ENCODE data around the gene JOSD1.

Gene JOSD1

GRCh38 chr22:38731703-38732161, 31.0 kb upstream of the JOSD1 start:
- peaks cover 82% of the 10 kb centered on the region for H3K36me3 ChIP-seq (ENCODE audit: insufficient read depth, low read length)
- peak overlapping the region; percentile 45 for H3K27ac ChIP-seq (ENCODE audit: low read depth, low read length)
- H3K4me1 ChIP-seq (ENCODE audit: insufficient read depth, low read length), result peaks cover 31% of the 10 kb centered on the region

GRCh38 chr22:38730411-38730871, 29.7 kb upstream of the JOSD1 start:
- Histone ChIP-seq H3K36me3 (ENCODE audit: insufficient read depth, low read length) (peaks cover 82% of the 10 kb centered on the region), H3K27ac (ENCODE audit: low read depth, low read length) (no peak overlapping the region), H3K9ac (ENCODE audit: low read length) (no peak overlapping the region), H3K4me1 (ENCODE audit: insufficient read depth, low read length) (peaks cover 31% of the 10 kb centered on the region), H3K4me3 (ENCODE audit: low read depth in 1 of 2, low read length in 2 of 2) (no peak overlapping the region), H3K9me3 (ENCODE audit: low read length) (no peaks in the 10 kb centered on the region), H3K27me3 (ENCODE audit: control insufficient read depth in 1 of 2, insufficient read depth in 2 of 2, low read length in 2 of 2) (no peaks in the 10 kb centered on the region)

More at GRCh38 chr22:38731703-38732161, 31.0 kb upstream of the JOSD1 start:
- Histone ChIP-seq H3K9me3 (ENCODE audit: low read length) (no peaks in the 10 kb centered on the region), H3K9ac (ENCODE audit: low read length) (no peak overlapping the region), H3K27me3 (ENCODE audit: control insufficient read depth in 1 of 2, insufficient read depth in 2 of 2, low read length in 2 of 2) (no peaks in the 10 kb centered on the region), H3K4me3 (ENCODE audit: low read depth in 1 of 2, low read length in 2 of 2) (no peak overlapping the region)

- no peak overlapping the region for H3K27ac ChIP-seq (ENCODE audit: low read depth, low read length)
- no peak overlapping the region for H3K4me3 ChIP-seq (ENCODE audit: low read depth in 1 of 2, low read length in 2 of 2)
- peaks cover 83% of the 10 kb centered on the region for H3K36me3 ChIP-seq (ENCODE audit: insufficient read depth, low read length)
- H3K27me3 ChIP-seq (ENCODE audit: control insufficient read depth in 1 of 2, insufficient read depth in 2 of 2, low read length in 2 of 2), result no peaks in the 10 kb centered on the region
- H3K9me3 ChIP-seq (ENCODE audit: low read length), result no peaks in the 10 kb centered on the region
- H3K9ac ChIP-seq (ENCODE audit: low read length), result no peak overlapping the region
- peaks cover 31% of the 10 kb centered on the region for H3K4me1 ChIP-seq (ENCODE audit: insufficient read depth, low read length)
These were observed 29.2 kb upstream of the JOSD1 start for GRCh38 chr22:38729946-38730345.

GRCh38 chr22:38728871-38729796, 28.4 kb upstream of the JOSD1 start:
- Histone ChIP-seq H3K36me3 (ENCODE audit: insufficient read depth, low read length) (peaks cover 85% of the 10 kb centered on the region), H3K9me3 (ENCODE audit: low read length) (no peaks in the 10 kb centered on the region), H3K27me3 (ENCODE audit: control insufficient read depth in 1 of 2, insufficient read depth in 2 of 2, low read length in 2 of 2) (no peaks in the 10 kb centered on the region), H3K27ac (ENCODE audit: low read depth, low read length) (no peak overlapping the region), H3K4me1 (ENCODE audit: insufficient read depth, low read length) (peaks cover 24% of the 10 kb centered on the region), H3K9ac (ENCODE audit: low read length) (no peak overlapping the region), H3K4me3 (ENCODE audit: low read depth in 1 of 2, low read length in 2 of 2) (no peak overlapping the region)

- peaks cover 92% of the 10 kb centered on the region for H3K36me3 ChIP-seq (ENCODE audit: insufficient read depth, low read length)
- no peak overlapping the region for H3K4me3 ChIP-seq (ENCODE audit: low read depth in 1 of 2, low read length in 2 of 2)
- no peak overlapping the region for H3K27ac ChIP-seq (ENCODE audit: low read depth, low read length)
- H3K4me1 ChIP-seq (ENCODE audit: insufficient read depth, low read length), result peaks cover 11% of the 10 kb centered on the region
- no peaks in the 10 kb centered on the region for H3K27me3 ChIP-seq (ENCODE audit: control insufficient read depth in 1 of 2, insufficient read depth in 2 of 2, low read length in 2 of 2)
- no peak overlapping the region for H3K9ac ChIP-seq (ENCODE audit: low read length)
- no peaks in the 10 kb centered on the region for H3K9me3 ChIP-seq (ENCODE audit: low read length)
These were observed 27.0 kb upstream of the JOSD1 start for GRCh38 chr22:38727530-38728451.

GRCh38 chr22:38727123-38727522, 26.4 kb upstream of the JOSD1 start:
- Histone ChIP-seq H3K4me1 (ENCODE audit: insufficient read depth, low read length) (peaks cover 4% of the 10 kb centered on the region), H3K36me3 (ENCODE audit: insufficient read depth, low read length) (peaks cover 98% of the 10 kb centered on the region), H3K4me3 (ENCODE audit: low read depth in 1 of 2, low read length in 2 of 2) (no peak overlapping the region), H3K27ac (ENCODE audit: low read depth, low read length) (no peak overlapping the region), H3K27me3 (ENCODE audit: control insufficient read depth in 1 of 2, insufficient read depth in 2 of 2, low read length in 2 of 2) (no peaks in the 10 kb centered on the region), H3K9ac (ENCODE audit: low read length) (no peak overlapping the region), H3K9me3 (ENCODE audit: low read length) (no peaks in the 10 kb centered on the region)

- no peaks in the 10 kb centered on the region for H3K4me1 ChIP-seq (ENCODE audit: insufficient read depth, low read length)
- no peaks in the 10 kb centered on the region for H3K27me3 ChIP-seq (ENCODE audit: control insufficient read depth in 1 of 2, insufficient read depth in 2 of 2, low read length in 2 of 2)
- H3K27ac ChIP-seq (ENCODE audit: low read depth, low read length), result no peak overlapping the region
- peaks cover 99% of the 10 kb centered on the region for H3K36me3 ChIP-seq (ENCODE audit: insufficient read depth, low read length)
- H3K9me3 ChIP-seq (ENCODE audit: low read length), result no peaks in the 10 kb centered on the region
- no peak overlapping the region for H3K4me3 ChIP-seq (ENCODE audit: low read depth in 1 of 2, low read length in 2 of 2)
- no peak overlapping the region for H3K9ac ChIP-seq (ENCODE audit: low read length)
These were observed 25.3 kb upstream of the JOSD1 start for GRCh38 chr22:38725900-38726655.

- no peaks in the 10 kb centered on the region for H3K9me3 ChIP-seq (ENCODE audit: low read length)
- no peak overlapping the region for H3K9ac ChIP-seq (ENCODE audit: low read length)
- H3K4me1 ChIP-seq (ENCODE audit: insufficient read depth, low read length), result no peaks in the 10 kb centered on the region
- H3K27ac ChIP-seq (ENCODE audit: low read depth, low read length), result no peak overlapping the region
- H3K36me3 ChIP-seq (ENCODE audit: insufficient read depth, low read length), result peaks cover 92% of the 10 kb centered on the region
- H3K4me3 ChIP-seq (ENCODE audit: low read depth in 1 of 2, low read length in 2 of 2), result no peak overlapping the region
- H3K27me3 ChIP-seq (ENCODE audit: control insufficient read depth in 1 of 2, insufficient read depth in 2 of 2, low read length in 2 of 2), result no peaks in the 10 kb centered on the region
These were observed 24.3 kb upstream of the JOSD1 start for GRCh38 chr22:38724926-38725571.

GRCh38 chr22:38724176-38724575, 23.4 kb upstream of the JOSD1 start:
- Histone ChIP-seq H3K9me3 (ENCODE audit: low read length) (no peaks in the 10 kb centered on the region), H3K9ac (ENCODE audit: low read length) (no peak overlapping the region), H3K27me3 (ENCODE audit: control insufficient read depth in 1 of 2, insufficient read depth in 2 of 2, low read length in 2 of 2) (no peaks in the 10 kb centered on the region), H3K4me3 (ENCODE audit: low read depth in 1 of 2, low read length in 2 of 2) (no peak overlapping the region), H3K36me3 (ENCODE audit: insufficient read depth, low read length) (peaks cover 84% of the 10 kb centered on the region), H3K27ac (ENCODE audit: low read depth, low read length) (no peak overlapping the region), H3K4me1 (ENCODE audit: insufficient read depth, low read length) (no peaks in the 10 kb centered on the region)

GRCh38 chr22:38721551-38721950, 20.8 kb upstream of the JOSD1 start:
- peaks cover 9% of the 10 kb centered on the region for H3K4me1 ChIP-seq (ENCODE audit: insufficient read depth, low read length)
- H3K4me3 ChIP-seq (ENCODE audit: low read depth in 1 of 2, low read length in 2 of 2), result no peak overlapping the region
- H3K27me3 ChIP-seq (ENCODE audit: control insufficient read depth in 1 of 2, insufficient read depth in 2 of 2, low read length in 2 of 2), result no peaks in the 10 kb centered on the region
- no peak overlapping the region for H3K27ac ChIP-seq (ENCODE audit: low read depth, low read length)
- H3K9ac ChIP-seq (ENCODE audit: low read length), result no peak overlapping the region
- H3K36me3 ChIP-seq (ENCODE audit: insufficient read depth, low read length), result peaks cover 72% of the 10 kb centered on the region
- H3K9me3 ChIP-seq (ENCODE audit: low read length), result no peaks in the 10 kb centered on the region

All from muscle layer of colon (tissue), 2 donors.